ENCODE results near the gene ANKRD7. TPM values are rescaled to one million over a fixed set of nuclear protein-coding genes. Genes with fewer than 3 reads are reported as not detected.
"Not testable (repeated sequence)": the region's sequence is repeated elsewhere in the genome, so short reads cannot be mapped to it uniquely, and the experiment has no call there.

ANKRD7 gene
- total RNA-seq, 2 donors from 2014 or later = 0.36 to 73.0 TPM

DNA sequence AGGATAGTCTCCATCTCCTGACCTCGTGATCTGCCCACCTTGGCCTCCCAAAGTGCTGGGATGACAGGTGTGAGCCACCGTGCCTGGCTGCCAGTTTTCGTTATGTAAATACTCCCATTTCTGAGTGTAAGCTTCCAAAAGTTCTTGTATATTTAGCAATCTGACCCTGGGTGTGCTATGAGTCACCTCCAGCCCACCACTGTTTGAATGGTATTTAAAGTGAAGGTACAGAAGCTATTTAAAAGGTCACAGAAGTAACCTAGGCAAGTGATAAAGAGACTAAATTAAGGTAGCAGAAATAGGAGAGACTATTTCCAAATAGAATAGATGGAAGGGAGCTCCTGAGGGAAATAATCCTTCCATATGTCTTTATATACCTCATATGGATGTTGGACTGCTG is 3.9 kb upstream of the ANKRD7 start:
- intact Hi-C loops (cut with DNase I) = no loop called here
- no peaks in the 10 kb centered on the region for H3K9me3 ChIP-seq
- H3K27ac ChIP-seq = no peak overlapping the region
- no peaks in the 10 kb centered on the region for H3K36me3 ChIP-seq
- DNase-seq (ENCODE audit: low spot score) = no peak
- 72% methylated on average over 3 of the region's 3 CpGs for WGBS
- H3K4me1 ChIP-seq (replicated peaks) = no peaks in the 10 kb centered on the region
- H3K27me3 ChIP-seq (replicated peaks; ENCODE audit: insufficient read depth) = no peaks in the 10 kb centered on the region
- no peak overlapping the region for H3K4me3 ChIP-seq
- TF ChIP-seq POLR2AphosphoS5 (IDR thresholded peaks at IDR 0.05) (no peak), POLR2A (IDR thresholded peaks at IDR 0.05) (no peak)
- TF ChIP-seq, protein P1, sequence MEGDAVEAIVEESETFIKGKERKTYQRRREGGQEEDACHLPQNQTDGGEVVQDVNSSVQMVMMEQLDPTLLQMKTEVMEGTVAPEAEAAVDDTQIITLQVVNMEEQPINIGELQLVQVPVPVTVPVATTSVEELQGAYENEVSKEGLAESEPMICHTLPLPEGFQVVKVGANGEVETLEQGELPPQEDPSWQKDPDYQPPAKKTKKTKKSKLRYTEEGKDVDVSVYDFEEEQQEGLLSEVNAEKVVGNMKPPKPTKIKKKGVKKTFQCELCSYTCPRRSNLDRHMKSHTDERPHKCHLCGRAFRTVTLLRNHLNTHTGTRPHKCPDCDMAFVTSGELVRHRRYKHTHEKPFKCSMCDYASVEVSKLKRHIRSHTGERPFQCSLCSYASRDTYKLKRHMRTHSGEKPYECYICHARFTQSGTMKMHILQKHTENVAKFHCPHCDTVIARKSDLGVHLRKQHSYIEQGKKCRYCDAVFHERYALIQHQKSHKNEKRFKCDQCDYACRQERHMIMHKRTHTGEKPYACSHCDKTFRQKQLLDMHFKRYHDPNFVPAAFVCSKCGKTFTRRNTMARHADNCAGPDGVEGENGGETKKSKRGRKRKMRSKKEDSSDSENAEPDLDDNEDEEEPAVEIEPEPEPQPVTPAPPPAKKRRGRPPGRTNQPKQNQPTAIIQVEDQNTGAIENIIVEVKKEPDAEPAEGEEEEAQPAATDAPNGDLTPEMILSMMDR (IDR thresholded peaks at IDR 0.05) = no peak

DNA sequence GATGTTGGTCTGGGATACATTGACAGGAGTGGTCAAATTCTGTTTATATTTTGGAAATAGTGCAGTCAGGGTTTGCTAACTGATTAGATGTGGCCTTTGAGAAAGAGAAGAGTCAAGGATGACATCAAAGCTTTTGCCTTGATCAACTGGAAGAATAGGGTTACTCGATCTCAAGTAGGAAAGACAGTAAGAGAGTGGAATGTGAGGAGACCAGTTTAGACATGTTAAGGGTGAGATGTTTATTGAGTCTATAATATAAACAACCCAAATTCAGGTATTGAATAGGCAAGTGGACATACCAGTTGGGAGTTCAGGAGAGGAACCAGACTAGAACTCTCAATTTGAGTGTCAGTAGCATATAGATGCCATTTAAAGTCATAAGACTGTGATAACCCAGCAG is 1.9 kb upstream of the ANKRD7 start:
- no peaks in the 10 kb centered on the region for H3K27me3 ChIP-seq (replicated peaks; ENCODE audit: insufficient read depth)
- no peaks in the 10 kb centered on the region for H3K36me3 ChIP-seq
- H3K27ac ChIP-seq = no peak overlapping the region
- TF ChIP-seq POLR2A (IDR thresholded peaks at IDR 0.05) = no peak
- TF ChIP-seq POLR2AphosphoS5 (IDR thresholded peaks at IDR 0.05) = no peak
- H3K4me3 ChIP-seq = no peak overlapping the region
- DNase-seq (ENCODE audit: low spot score) = no peak
- intact Hi-C loops (cut with DNase I) = no loop called here
- H3K4me1 ChIP-seq (replicated peaks) = no peaks in the 10 kb centered on the region
- WGBS = 73% methylated on average over 1 of the region's 1 CpG
- H3K9me3 ChIP-seq = no peaks in the 10 kb centered on the region

DNA sequence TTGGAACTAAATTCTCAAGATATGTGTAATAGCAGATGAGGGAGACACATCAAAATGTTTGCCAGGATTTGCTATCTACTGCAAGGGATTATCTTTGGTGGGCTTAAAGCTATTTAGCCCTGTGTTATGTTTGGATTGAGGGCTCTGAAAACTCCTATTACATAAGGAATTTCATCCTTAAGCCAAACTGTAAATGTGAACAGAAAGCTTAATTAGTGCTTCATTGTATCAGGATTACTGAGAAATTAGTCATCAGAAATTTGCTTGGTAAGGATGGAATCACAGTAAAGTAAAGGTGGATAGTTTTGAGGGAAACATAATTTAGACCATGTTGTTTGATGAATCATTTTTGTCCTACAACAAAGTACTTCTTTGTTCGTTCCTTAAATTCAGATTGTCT is 8.3 kb downstream of the ANKRD7 start:
- intact Hi-C loops (cut with DNase I) = no loop called here

DNA sequence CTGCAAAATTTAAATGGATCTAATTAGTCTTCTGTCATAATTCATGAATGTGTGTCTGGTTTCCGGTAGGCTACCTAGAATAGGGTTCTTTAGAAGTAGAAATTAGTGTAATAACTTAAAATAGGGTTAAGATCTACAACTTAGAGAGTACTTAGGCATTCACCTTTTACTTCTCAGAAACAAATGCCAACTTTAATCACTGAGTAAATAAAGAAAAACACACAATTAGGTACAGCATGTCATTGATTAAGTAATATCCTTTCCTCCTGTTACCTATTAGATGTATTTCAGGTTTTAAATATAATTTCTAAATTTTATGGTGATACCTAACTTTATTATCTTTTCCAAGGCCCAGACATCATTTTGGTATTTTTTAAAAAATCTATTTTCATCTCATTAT is 9.3 kb downstream of the ANKRD7 start:
- 87% methylated on average over 1 of the region's 1 CpG for WGBS
- TF ChIP-seq POLR2A (IDR thresholded peaks at IDR 0.05) (no peak), POLR2AphosphoS5 (IDR thresholded peaks at IDR 0.05) (no peak)
- TF ChIP-seq, protein P1 (IDR thresholded peaks at IDR 0.05) = no peak
- H3K27ac ChIP-seq = no peak overlapping the region
- no peak for DNase-seq (ENCODE audit: low spot score)
- no peaks in the 10 kb centered on the region for H3K36me3 ChIP-seq
- no peaks in the 10 kb centered on the region for H3K27me3 ChIP-seq (replicated peaks; ENCODE audit: insufficient read depth)
- H3K4me1 ChIP-seq (replicated peaks) = no peaks in the 10 kb centered on the region
- no peaks in the 10 kb centered on the region for H3K9me3 ChIP-seq
- no peak overlapping the region for H3K4me3 ChIP-seq
- intact Hi-C loops (cut with DNase I) = no loop called here

More for the DNA sequence above, 8.3 kb downstream of the ANKRD7 start:
- WGBS = 90% methylated on average over 1 of the region's 1 CpG
- H3K9me3 ChIP-seq = no peaks in the 10 kb centered on the region
- no peak overlapping the region for H3K27ac ChIP-seq
- H3K4me3 ChIP-seq = no peak overlapping the region
- H3K27me3 ChIP-seq (replicated peaks; ENCODE audit: insufficient read depth) = no peaks in the 10 kb centered on the region
- no peaks in the 10 kb centered on the region for H3K4me1 ChIP-seq (replicated peaks)
- no peaks in the 10 kb centered on the region for H3K36me3 ChIP-seq
- TF ChIP-seq, protein P1 (IDR thresholded peaks at IDR 0.05) = no peak
- DNase-seq (ENCODE audit: low spot score) = no peak

DNA sequence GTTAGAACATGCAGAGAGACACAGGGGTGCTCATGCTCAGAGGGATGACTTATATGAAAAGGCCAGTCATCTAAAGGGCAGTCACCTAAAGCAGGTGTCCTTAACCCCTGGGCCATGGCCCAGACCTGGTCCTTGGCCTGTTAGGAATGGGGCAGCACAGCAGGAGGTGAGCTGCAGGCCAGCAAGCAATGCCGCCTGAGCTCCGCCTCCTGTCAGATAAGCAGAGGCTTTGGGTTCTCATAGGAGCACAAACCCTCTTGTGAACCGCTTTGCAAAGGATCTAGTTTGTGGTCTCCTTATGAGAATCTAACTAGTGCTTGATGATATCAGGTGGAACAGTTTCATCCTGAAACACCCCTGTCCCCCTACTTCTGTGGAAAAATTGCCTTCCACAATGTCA is 14.5 kb downstream of the ANKRD7 start:
- DNase-seq (ENCODE audit: low spot score) = no peak
- H3K9me3 ChIP-seq = no peaks in the 10 kb centered on the region
- 97% methylated on average over 3 of the region's 3 CpGs for WGBS
- no peaks in the 10 kb centered on the region for H3K36me3 ChIP-seq
- H3K27ac ChIP-seq = no peak overlapping the region
- intact Hi-C loops (cut with DNase I) = no loop called here
- H3K27me3 ChIP-seq (replicated peaks; ENCODE audit: insufficient read depth) = no peaks in the 10 kb centered on the region
- no peaks in the 10 kb centered on the region for H3K4me1 ChIP-seq (replicated peaks)
- no peak overlapping the region for H3K4me3 ChIP-seq
- TF ChIP-seq POLR2AphosphoS5 (IDR thresholded peaks at IDR 0.05) (no peak), POLR2A (IDR thresholded peaks at IDR 0.05) (no peak)
- TF ChIP-seq, protein P1 (IDR thresholded peaks at IDR 0.05) = no peak

DNA sequence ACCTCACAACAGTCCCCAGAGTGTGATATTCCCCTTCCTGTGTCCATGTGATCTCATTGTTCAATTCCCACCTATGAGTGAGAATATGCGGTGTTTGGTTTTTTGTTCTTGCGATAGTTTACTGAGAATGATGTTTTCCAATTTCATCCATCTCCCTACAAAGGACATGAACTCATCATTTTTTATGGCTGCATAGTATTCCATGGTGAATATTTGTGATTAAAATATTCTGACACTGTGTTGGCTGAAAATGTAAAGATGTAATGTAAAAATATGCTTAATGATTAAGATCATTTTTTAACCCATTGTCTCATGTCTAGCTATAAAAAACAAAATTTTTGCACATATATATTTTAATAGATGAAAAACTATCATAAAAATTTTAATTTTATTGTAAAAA is 15.8 kb downstream of the ANKRD7 start:
- intact Hi-C loops (cut with DNase I); H3K27ac ChIP-seq; H3K36me3 ChIP-seq; H3K9me3 ChIP-seq; H3K4me1 ChIP-seq (replicated peaks); H3K27me3 ChIP-seq (replicated peaks; ENCODE audit: insufficient read depth); DNase-seq (ENCODE audit: low spot score); H3K4me3 ChIP-seq: not testable (repeated sequence)
- WGBS = 96% methylated on average over 2 of the region's 2 CpGs

All from prostate gland (tissue), 2 donors.